GM21526 (cell line): Measurements from ENCODE around the gene GPR15.

ENCODE experiments used
- ATAC-seq: cut with Tn5 transposase; IDR thresholded peaks from one replicate; pipeline ENCODE4 v1.9.1; 2021; ENCODE audit warnings: moderate library complexity; ENCODE audit not compliant: unreplicated experiment, low FRiP score

Gene GPR15

DNA sequence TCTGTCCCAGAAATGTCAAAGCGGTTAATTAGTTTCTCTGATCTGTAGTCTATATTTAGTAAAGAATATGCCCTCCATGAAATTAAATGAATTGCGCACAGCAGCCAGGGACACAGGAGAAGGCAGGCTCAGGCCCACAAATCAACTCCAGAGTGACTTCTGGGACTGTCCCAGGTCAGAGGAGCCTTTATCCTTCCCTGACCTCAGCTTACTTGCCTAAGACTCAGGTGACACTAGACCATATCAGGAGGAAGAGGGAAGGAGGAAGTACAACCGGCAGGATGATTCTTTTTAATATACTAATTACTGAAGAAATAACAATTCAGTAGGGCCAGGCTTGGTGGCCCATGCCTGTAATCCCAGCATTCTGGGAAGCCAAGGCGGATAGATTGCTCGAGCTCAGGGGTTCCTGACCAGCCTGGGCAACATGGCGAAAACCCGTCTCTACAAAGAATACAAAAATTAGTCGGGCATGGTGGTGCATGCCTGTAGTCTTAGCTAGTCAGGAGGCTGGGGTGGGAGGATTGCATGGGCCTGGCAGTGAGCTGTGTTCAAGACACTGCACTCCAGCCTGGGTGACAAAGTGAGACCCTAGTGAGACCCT lies 1.8 kb upstream of the GPR15 start:
- ATAC-seq: no peak

DNA sequence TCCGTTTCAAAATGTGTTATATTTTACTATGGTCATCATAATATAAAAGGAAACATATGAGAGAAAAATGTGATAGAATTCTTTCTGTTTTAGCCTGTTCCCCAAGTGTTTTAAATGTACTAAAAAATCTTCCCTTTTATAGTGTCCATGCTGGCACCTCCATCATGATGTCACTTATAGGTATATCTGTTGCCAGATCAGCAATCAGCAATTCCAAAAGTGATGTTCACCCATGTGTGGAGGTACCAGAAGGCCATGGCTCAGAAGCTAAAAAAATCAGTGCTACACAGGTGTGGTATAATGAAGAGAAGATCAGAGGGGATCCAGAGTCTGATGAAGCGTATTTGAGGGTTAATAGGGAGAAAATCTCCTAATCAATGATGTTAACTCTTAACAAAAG lies 1.1 kb upstream of the GPR15 start:
- no peak for ATAC-seq

DNA sequence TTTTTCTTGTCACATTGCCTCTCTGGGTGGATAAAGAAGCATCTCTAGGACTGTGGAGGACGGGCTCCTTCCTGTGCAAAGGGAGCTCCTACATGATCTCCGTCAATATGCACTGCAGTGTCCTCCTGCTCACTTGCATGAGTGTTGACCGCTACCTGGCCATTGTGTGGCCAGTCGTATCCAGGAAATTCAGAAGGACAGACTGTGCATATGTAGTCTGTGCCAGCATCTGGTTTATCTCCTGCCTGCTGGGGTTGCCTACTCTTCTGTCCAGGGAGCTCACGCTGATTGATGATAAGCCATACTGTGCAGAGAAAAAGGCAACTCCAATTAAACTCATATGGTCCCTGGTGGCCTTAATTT lies 478 bp downstream of the GPR15 start:
- ATAC-seq: no peak

DNA sequence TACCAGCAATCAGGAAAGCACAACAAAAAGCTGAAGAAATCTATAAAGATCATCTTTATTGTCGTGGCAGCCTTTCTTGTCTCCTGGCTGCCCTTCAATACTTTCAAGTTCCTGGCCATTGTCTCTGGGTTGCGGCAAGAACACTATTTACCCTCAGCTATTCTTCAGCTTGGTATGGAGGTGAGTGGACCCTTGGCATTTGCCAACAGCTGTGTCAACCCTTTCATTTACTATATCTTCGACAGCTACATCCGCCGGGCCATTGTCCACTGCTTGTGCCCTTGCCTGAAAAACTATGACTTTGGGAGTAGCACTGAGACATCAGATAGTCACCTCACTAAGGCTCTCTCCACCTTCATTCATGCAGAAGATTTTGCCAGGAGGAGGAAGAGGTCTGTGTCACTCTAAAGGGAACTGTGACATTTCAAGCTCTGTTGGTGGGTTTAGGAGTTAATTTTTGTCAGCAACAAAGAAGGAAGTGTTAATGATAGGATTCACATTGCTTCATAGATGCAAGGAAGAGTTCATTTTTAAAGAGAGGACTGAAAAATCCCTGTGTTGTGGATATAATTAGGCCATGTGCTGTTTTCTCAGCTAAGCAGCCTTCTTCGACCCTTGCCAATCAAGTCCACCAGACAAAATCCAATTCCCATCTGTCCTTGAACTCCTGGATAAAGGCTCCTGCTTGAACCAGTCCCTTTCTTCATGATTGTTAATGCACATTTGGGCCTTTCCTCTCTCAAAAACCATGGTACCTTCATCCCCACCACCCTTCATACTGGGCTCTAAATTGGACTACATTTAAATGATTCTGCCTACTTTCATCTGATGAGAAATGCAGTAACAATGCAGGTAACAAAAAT lies 1.2 kb downstream of the GPR15 start:
- ATAC-seq: no peak

DNA sequence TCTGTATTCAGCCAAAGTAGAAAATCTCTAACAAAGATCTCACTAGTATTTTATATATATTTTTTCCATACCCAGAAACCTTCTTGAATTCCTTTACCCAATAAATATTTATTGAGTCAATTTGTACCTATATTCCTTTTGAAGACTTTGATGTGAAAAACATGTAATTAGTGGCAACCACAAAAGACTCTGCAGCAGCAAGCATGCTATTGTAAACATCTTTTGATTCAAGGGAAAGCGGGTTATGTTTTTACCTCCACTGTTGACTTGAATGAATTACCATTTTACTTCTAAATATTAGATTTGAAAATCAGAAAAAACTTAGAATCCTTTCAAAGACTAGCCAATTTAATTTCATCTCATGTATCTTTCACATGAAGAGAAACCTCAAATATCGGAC lies 2.4 kb downstream of the GPR15 start:
- no peak for ATAC-seq

DNA sequence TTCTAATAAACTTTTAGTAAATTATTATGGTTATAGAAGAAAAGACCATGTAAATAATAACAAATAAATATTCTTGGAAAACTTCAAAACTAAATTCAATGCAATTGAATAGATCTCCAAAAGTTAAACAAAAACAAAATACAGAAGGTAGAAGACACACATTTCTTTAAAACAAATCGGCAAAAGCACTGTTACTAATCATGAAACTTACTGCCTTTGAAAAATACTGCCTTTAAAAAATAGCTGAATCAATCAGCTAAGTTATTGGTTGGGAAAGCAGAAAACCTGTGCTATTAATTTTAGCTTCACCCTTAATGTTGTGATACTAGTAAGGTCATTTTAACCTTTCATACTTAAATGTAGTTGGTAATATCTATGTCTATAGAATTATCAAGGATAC lies 3.0 kb downstream of the GPR15 start:
- no peak for ATAC-seq

DNA sequence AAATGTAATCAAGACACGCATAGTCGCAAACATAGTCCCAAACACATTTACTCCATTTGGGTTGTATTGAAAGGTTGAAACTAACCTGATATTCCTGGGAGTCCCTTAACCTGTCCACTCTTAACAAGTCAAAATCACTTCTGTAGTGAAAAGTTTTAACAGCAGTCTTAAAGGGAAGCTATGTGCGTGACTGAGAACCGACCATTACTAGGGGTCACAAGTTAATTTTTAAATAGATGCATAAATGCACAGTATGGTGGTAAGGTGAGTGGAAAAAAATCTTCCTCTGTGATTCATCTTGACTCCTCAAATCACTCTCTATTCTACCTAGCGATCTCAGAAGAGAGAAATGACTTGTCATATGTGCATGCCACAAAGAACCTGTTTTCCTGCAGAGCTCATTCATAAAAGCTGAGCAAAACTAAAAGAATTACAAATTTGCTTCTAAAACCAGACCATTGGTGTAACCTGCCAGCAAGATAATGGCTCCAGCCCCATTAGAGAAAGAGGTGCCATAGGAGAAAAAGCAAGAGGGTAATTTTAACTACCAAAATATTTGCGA lies 4.8 kb downstream of the GPR15 start:
- peak; percentile 72 for ATAC-seq

DNA sequence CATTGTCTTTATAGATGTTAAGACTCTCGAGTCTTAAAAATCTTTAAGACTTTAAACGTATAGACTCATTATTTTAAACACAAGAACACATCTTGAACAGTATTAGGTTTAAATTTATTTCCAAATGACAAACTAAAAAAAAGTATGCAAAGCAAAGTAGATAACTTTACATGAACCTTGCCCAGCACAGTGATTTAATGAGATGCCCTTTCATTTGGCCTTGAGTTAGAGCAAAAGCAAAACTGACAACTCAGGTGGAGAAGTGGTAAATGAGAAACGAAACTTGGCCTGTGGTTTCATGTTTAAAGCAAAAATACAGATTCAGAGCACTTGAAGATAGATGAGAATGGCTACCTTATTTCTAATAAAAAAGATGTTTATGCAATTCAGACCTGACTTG lies 8.6 kb downstream of the GPR15 start:
- peak; percentile 54 for ATAC-seq

DNA sequence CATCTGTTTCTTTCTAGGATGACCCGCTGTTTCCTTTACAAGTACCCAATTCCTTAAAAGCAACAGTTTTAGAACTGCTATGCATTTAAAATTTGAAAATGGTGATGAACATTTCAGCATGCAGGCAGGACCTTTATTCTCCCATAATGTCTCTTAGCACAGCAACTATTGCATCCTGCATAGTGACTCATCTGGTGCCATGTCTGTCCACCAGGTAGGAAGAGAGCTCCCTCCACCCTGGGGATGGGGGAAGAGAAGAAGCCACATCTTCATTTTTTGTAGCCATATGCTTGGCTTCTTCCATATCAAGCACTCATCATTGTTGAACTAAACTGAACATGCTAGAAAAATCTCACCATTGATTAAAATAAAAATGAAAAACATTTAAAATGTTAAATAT lies 9.9 kb downstream of the GPR15 start:
- ATAC-seq: no peak

DNA sequence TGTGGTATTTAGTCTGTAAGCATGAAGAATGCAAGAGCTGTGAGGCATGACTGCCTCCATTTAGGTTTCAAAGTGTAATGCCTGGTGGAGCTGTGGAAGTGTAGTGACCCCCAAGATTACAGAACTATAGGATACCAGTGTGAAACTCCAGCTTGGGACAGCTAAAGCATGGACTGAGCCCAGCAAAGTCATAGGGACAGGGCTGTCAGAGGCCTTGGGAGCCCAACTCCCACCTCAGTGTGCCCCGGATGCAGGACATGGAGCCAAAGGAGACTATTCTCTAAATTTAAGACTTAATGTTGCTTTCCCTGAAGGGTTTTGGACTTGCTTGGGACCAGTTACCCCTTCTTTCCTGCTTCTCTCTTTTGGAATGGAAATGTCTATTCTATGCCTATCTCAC lies 10.8 kb downstream of the GPR15 start:
- ATAC-seq: no peak

DNA sequence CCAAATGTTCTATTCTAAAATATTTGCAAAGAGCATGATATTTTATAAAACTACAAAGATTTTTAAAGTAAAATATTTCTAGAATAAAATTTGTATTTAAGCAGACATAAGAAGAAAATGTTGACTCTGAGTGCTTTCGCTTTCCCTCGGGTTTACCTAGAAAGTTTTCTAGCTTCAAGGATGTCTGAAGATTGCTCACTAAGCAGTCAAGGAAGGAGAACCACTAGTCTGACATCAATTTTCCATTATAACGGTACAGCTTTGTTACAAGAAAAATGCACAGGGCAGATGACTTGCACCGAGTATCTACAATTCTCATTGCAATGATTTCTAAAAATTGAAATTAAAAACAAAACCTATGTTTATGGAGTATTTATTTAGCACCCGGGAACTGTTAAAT lies 14.2 kb downstream of the GPR15 start:
- peak; percentile 44 for ATAC-seq

DNA sequence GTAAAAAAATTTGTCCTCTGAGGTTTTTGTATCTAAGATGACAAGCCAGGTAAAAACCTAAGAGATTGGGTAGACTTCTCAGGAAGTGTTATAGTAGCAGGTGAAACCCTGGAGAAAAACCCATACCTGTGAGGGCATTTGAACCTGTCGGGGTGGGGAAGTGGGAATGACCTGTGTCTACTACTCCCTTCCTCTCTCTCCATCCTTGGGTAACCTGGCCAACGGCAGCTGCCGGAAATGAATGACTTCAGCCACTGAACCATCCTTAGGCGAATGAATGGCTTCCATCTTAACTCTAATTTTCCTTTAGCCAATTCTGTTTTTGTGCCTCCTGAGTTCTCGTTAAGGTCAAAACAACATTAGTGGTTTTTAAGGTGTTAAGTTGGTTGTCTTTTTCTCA lies 16.8 kb downstream of the GPR15 start:
- no peak for ATAC-seq

DNA sequence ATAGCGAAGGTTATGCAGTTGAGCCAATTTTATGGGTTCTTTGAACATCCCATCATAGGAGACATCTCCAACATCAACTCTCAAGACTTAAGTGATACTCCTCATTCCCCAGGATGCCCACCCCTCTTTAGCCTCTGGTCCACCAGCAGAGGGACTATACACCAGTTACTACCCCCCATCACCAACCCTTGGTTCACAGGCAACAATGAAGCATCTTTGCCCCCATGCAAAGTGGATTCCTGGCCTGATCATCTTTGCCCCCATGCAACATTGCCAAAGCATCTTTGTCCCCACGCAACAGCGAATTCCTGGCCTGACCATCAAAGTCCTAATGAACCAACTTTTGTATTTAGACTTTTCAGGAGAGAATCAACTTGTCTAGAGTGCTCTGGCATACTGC lies 19.1 kb downstream of the GPR15 start:
- no peak for ATAC-seq

DNA sequence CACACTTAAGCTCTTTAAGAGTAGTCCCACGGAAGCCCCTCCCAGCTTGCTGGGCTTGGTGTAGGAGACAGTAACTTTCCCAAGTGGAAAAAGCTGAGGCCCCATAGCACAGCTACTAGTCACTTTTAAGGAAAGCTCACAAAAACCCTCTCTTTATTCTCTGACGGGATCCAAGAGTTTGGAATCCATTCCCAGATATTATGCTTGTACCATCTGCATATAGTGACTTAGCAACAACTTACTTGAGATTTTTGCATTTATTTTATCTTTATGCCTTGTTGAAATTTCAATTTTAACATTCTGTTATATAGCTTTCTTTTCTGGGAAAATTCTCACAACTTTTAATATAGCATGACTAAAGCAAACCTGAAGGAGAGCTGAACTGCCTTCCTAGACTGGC lies 19.5 kb downstream of the GPR15 start:
- no peak for ATAC-seq

DNA sequence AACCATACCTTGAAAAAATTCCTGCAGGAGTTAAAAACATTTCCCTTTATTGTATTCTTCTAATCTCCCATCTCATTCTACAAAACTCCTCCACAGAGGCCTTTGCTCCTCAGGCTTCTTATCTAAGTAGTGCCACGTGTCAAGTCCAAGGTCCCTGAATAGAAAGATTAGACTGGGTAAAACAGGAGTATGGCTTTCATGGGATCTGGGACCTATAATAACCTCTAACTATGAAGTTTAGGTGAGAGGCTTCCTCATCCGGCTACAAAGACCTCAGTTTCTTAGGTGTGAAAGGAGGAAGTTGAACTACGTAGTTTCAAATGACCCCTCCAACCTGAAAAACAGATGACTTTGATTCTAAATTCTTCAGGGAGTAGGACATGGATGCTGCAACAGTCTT lies 20.0 kb downstream of the GPR15 start:
- ATAC-seq: no peak

DNA sequence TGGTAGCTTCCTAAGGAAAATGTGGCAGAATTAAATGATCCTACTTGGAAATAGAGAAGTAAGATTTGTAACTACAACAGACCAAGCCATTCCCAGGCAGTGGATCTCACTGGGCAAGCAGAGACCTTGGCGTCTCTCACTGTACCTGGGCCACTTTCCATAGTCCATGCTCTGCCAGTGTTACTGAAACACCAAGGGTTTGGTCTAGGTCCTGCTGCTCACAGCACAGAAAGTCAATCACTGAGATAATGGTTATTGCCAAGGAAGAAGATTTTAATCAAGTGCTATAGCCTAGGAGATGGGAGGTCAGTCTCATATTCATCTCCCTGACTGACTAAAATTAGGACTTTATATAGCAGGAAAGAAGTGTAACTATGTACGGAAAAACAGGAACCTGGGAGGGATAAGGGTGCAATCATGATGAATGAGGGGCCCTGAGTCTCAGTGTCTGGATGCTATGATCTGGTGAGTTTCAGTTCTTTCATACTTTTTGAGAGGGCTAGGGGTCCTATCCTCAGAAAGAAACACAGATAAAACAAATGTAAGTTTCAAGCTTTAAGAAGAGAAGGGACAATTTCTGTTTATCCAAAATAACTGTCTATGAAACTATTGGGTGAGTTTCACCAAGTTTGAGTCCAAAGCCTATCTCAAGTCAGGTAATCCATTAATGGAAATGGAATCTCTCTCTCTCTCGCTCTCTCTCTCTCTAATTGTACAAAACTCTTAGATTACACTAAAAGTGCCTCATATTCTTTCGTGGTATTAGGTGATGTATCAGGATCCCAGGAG lies 20.6 kb downstream of the GPR15 start:
- ATAC-seq: no peak

DNA sequence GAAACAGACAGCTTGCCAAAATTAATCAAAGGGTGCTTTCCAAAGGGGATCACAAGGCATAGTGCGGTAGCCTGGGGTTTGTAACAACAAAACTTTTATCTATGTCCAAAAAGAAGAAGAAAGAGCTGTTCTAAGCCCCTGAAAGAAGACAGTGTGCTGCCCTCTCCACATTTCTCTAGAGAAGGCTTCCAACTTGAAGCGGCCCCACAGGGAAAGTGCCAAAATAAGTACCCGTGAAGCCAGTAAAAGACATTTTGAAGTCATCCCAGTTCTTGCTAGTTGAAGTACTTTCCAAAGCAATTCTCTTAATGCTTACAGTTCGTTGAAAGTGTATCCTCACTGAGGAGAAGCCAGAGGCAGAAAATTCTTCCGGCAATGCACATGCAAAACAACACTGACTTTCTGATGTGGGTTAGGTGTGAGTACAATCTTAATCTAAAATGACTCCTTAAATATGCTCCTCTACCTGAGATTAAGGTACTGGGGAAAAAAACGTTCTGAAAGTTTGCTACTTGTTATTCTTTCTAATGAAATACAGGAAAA lies 21.3 kb downstream of the GPR15 start:
- ATAC-seq: no peak

DNA sequence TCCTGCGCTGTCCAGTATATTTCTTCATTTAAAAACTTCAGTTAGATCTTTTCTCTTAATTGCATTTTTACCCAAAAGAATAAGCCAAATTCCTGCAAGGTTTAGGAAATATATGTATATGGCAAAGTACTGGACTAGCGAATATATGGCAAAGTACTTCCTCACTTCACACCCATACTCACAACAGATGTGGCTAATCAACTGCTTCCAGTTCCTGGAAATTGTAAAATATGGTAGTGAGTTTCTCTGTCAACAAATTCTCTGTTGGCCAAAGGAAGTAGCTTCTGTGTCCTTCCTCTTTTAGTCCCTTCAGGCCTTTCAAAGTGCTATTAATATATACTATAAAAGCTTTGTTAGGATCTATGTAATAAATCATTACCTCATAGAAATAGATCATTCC lies 22.0 kb downstream of the GPR15 start:
- ATAC-seq: no peak

DNA sequence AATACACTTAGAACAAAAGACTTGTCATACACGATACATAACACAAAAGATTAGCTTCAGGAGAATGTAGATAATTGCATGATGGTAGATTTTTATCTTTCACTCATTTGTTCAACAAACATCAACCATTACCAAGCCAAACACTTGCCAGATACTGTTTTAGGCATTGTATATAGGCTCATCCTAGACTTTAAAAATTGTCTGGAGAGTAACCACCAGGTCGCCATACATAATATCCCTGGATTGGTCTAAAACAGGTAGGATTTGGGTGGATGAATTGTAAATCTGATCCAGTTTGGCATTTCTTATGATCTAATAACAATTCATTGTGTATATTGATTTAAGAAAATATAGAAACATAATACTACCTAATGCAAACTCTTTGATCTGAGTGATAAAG lies 22.8 kb downstream of the GPR15 start:
- no peak for ATAC-seq

DNA sequence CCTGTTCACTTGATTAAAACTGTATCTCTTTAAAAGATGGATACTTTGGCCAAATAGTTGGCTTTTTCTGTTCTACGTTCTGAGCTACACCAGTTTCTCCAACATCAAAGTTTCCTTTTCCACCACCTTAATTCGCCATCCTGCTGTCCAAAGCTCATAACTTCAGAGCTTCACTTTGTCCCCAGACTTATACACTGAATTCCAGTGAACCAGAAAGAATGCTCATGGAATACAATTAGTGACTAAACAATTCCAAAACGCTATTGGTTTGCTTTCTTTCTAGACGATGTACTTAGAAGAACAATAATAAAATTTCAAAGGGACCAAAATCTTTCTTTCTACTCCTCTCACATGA lies 23.2 kb downstream of the GPR15 start:
- ATAC-seq: no peak
